Common myeloid progenitor, CD34-positive (primary cell): Measurements from ENCODE around the gene ZC3H11A.

Experiments
- CTCF ChIA-PET: fragments of 350-600 bp; sonication (Branson Sonifier 250); formaldehyde crosslinking; loops from one replicate; lab custom pipeline; 2021; ENCODE audit warnings: antibody characterized with exemption; lab: Charles Lee
- POLR2A ChIA-PET: fragments of 350-600 bp; sonication (Branson Sonifier 250); formaldehyde crosslinking; loops from one replicate; lab custom pipeline; 2021; ENCODE audit warnings: antibody characterized with exemption; lab: Charles Lee
- DNase-seq, 3 donors: peaks; one replicate each; pipeline versions ENCODE4 v3.0.0 to v3.0.0-alpha.2; 2013
- H3K27ac ChIP-seq, 2 experiments: 1 replicate in 1 of 2; 2 replicates in 1 of 2; pipeline ENCODE4 v1.7.0; 2013; ENCODE audit warnings: inconsistent platforms in 2 of 2, low read length in 2 of 2, mild to moderate bottlenecking in 2 of 2, low read depth in 1 of 2, moderate library complexity in 1 of 2; ENCODE audit not compliant: severe bottlenecking in 2 of 2, insufficient read depth in 1 of 2, poor library complexity in 1 of 2
- H3K27me3 ChIP-seq, 5 experiments: replicated peaks in 2 of 5; 1 replicate in 3 of 5; 2 replicates in 2 of 5; pipeline versions ENCODE4 v1.6.1 to v1.7.0; 2013; ENCODE audit warnings: low read length in 4 of 5, mild to moderate bottlenecking in 2 of 5, moderate library complexity in 2 of 5, inconsistent platforms in 1 of 5; ENCODE audit not compliant: insufficient read depth in 5 of 5, control insufficient read depth in 4 of 5
- H3K36me3 ChIP-seq, 4 experiments: 1 replicate in 2 of 4; 2 replicates in 2 of 4; pipeline versions ENCODE4 v1.6.1 to v1.7.0; 2013; ENCODE audit warnings: low read length in 3 of 4, control low read depth in 1 of 4, mild to moderate bottlenecking in 1 of 4; ENCODE audit not compliant: control insufficient read depth in 4 of 4, insufficient read depth in 4 of 4
- H3K4me1 ChIP-seq, 4 experiments: 1 replicate in 3 of 4; 2 replicates in 1 of 4; pipeline versions ENCODE4 v1.6.1 to v1.7.1; 2013; ENCODE audit warnings: low read length in 3 of 4, mild to moderate bottlenecking in 3 of 4, control low read depth in 1 of 4, inconsistent platforms in 1 of 4, moderate library complexity in 1 of 4; ENCODE audit not compliant: control insufficient read depth in 4 of 4, insufficient read depth in 4 of 4; ENCODE audit errors: control extremely low read depth in 1 of 4
- H3K4me3 ChIP-seq, 7 experiments: 1 replicate in 4 of 7; 2 replicates in 3 of 7; pipeline versions ENCODE4 v1.5.1 to v1.7.0; 2013; ENCODE audit warnings: mild to moderate bottlenecking in 7 of 7, low read length in 6 of 7, moderate library complexity in 6 of 7, inconsistent platforms in 2 of 7, low read depth in 2 of 7, control low read depth in 1 of 7; ENCODE audit not compliant: insufficient read depth in 4 of 7, control insufficient read depth in 1 of 7; ENCODE audit errors: extremely low read depth in 1 of 7
- H3K9me3 ChIP-seq, 5 experiments: 1 replicate in 4 of 5; 2 replicates in 1 of 5; pipeline versions ENCODE4 v1.6.1 to v1.7.1; 2013; ENCODE audit warnings: low read length in 4 of 5, mild to moderate bottlenecking in 2 of 5, inconsistent platforms in 1 of 5, low read depth in 1 of 5, moderate library complexity in 1 of 5; ENCODE audit not compliant: control insufficient read depth in 4 of 5, insufficient read depth in 2 of 5; ENCODE audit errors: control extremely low read depth in 1 of 5
- WGBS: methylation state at CpG from one replicate; pipeline ENCODE4 v1.1.5; 2013; ENCODE audit not compliant: insufficient coverage; 5-methylcytosine and 5-hydroxymethylcytosine counted together

Gene ZC3H11A

DNA sequence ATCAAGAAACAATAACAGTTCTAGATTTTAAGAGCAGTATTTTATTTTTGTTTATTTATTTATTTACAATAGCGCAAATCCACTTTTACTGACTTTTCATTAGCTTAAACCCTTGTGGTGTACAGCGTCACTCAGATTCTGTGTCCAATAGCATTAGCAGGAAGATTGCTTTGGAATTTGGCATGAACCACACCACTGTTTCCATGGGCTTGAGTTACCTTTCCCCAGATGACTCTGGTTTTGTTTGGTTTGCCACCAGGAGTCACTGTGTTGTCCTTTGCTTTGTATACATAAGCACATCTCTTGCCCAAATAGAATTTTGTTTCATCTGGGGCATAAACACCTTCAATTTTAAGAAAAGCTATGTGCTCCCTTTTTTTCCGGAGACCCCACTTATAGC lies 40.1 kb downstream of the ZC3H11A start:
- Histone ChIP-seq H3K4me3 (no peak overlapping the region), H3K27ac (no peak overlapping the region), H3K9me3 (no peaks in the 10 kb centered on the region), H3K36me3 (peaks cover 28 to 91% (median 63%) of the 10 kb centered on the region in 4 experiments), H3K4me1 (no peaks in the 10 kb centered on the region), H3K27me3 (no peaks in the 10 kb centered on the region)
- 100% methylated on average over 1 of the region's 3 CpGs for WGBS
- ChIA-PET CTCF (interaction anchor here (1.1 to 2.0 kb wide), 4 partner anchors 11 to 293 kb away, joined by 3 to 9 read pairs (median 4); no protein-coding TSS in a partner anchor), POLR2A (interaction anchor here (0.6 kb wide), 1 partner anchor 102 kb away, joined by 3 read pairs; no protein-coding TSS in a partner anchor)
- no peak for DNase-seq

DNA sequence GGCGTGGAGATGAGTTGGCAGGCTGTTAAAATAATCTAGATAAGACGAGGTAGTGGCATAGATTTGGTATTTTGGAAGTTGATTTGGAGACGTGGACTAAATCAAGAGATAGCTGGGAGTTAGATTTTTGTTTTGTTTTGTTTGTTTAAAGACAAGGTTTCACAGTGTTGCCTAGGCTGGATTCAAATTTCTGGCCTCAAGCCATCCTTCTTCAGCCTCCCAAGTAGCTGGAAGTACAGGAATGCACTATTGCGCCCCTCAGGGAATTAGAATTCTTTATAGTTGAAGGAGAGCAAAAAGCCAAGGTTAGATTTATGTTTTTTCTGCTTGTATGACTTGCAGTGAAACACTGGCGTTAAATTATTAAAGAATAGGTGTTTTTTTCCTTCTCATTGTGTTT lies 43.7 kb downstream of the ZC3H11A start:
- no peaks in the 10 kb centered on the region for H3K9me3 ChIP-seq
- WGBS: 96% methylated on average over 4 of the region's 5 CpGs
- POLR2A ChIA-PET: no interaction called here
- DNase-seq: no peak
- no peak overlapping the region for H3K27ac ChIP-seq
- no peaks in the 10 kb centered on the region for H3K27me3 ChIP-seq
- peaks cover 26 to 73% (median 49%) of the 10 kb centered on the region in 4 experiments for H3K36me3 ChIP-seq
- CTCF ChIA-PET: no interaction called here
- no peaks in the 10 kb centered on the region for H3K4me1 ChIP-seq
- no peak overlapping the region for H3K4me3 ChIP-seq

DNA sequence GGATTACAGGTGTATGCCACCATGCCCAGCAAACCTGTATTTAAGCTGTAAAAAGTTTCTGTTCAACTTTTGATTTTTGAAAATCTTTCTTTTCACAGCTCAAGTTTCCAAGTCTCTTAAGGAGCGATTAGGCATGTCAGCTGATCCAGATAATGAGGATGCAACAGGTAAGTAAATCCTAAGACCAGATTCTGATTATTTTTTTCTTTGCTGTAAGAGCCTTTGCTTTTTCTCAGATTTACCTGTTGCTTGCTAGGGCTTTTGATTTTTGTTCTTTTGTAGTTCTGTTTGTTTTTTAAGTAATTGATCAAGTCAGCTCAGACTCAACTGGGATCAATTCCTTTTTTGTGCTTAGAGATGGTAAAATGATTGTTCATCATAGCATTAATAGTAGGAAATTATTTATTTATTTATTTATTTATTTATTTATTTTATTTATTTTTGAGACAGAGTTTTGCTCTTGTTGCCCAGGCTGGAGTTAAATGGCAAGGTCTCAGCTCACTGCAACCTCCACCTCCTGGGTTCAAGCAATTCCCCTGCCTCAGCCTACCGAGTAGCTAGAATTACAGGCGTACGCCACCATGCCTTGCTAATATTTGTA lies 44.9 kb downstream of the ZC3H11A start:
- ChIA-PET CTCF (no interaction called here), POLR2A (no interaction called here)
- Histone ChIP-seq H3K27ac (no peak overlapping the region), H3K4me3 (no peak overlapping the region), H3K4me1 (no peaks in the 10 kb centered on the region), H3K9me3 (no peaks in the 10 kb centered on the region), H3K36me3 (peaks cover 26 to 72% (median 51%) of the 10 kb centered on the region in 4 experiments), H3K27me3 (no peaks in the 10 kb centered on the region)
- no peak for DNase-seq
- whole genome bisulfite sequencing: 100% methylated on average over 2 of the region's 4 CpGs

DNA sequence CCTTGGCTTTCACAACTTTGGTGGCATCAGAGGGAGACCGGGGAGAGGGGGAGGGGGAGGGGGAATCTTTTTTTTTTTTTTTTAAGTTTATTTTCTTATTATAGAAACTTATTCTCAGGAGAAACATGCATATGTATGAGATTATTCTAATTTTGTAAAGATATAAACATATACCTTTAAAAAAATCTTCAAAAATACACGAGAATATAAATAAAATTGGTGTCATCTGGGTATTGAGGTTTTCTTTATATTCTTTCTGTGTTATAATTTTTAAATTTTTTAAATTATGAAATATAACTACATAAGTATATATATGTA lies 47.1 kb downstream of the ZC3H11A start:
- WGBS: no CpG with 5 or more reads among the region's 2 CpGs
- no peaks in the 10 kb centered on the region for H3K4me1 ChIP-seq
- no peaks in the 10 kb centered on the region for H3K9me3 ChIP-seq
- ChIA-PET POLR2A (no interaction called here), CTCF (interaction anchor here (1.9 kb wide), 1 partner anchor 12 kb away, joined by 7 read pairs; no protein-coding TSS in a partner anchor)
- peaks cover 16 to 70% (median 50%) of the 10 kb centered on the region in 4 experiments for H3K36me3 ChIP-seq
- no peak overlapping the region for H3K4me3 ChIP-seq
- H3K27me3 ChIP-seq: no peaks in the 10 kb centered on the region
- no peak overlapping the region for H3K27ac ChIP-seq
- DNase-seq: no peak

DNA sequence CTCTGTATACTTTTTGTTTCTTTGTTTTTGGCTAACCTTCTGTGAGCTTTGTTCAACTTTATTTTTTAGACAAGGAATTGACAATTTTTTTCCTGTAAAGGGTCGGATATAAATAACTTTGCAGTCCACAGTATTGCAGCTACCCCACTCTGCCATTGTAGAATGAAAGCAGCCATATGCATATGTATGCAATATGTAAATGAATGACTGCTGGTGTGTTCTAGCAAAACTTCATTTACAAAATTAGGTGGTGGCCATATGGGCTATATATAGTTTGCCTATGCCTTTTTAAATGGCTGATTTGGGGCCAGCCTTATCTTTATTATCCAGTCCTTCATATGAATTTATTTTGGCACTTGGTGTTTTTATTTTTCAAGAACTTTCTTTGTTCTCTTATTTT lies 48.0 kb downstream of the ZC3H11A start:
- Histone ChIP-seq H3K36me3 (peaks cover 11 to 70% (median 46%) of the 10 kb centered on the region in 4 experiments), H3K4me3 (no peak overlapping the region), H3K9me3 (no peaks in the 10 kb centered on the region), H3K27ac (no peak overlapping the region), H3K4me1 (no peaks in the 10 kb centered on the region), H3K27me3 (no peaks in the 10 kb centered on the region)
- no peak for DNase-seq
- ChIA-PET CTCF (interaction anchor here (1.1 to 1.9 kb wide), 2 partner anchors 11 to 16 kb away, joined by 5 to 7 read pairs; no protein-coding TSS in a partner anchor), POLR2A (interaction anchor here (0.6 kb wide), 1 partner anchor 903 kb away, joined by 3 read pairs; no protein-coding TSS in a partner anchor)
- no CpG with 5 or more reads among the region's 1 CpG for WGBS
